ENCODE data around the gene CUX1. TPM values are rescaled to one million over a fixed set of nuclear protein-coding genes. Genes with fewer than 3 reads are reported as not detected.

CUX1 gene
- total and polyA plus RNA-seq, 10 of the 15 experiments (the other 5 are each of a cell fraction or from before 2014, with no cell fraction given) = 6.1 to 48.6 (median 25.9) TPM

DNA sequence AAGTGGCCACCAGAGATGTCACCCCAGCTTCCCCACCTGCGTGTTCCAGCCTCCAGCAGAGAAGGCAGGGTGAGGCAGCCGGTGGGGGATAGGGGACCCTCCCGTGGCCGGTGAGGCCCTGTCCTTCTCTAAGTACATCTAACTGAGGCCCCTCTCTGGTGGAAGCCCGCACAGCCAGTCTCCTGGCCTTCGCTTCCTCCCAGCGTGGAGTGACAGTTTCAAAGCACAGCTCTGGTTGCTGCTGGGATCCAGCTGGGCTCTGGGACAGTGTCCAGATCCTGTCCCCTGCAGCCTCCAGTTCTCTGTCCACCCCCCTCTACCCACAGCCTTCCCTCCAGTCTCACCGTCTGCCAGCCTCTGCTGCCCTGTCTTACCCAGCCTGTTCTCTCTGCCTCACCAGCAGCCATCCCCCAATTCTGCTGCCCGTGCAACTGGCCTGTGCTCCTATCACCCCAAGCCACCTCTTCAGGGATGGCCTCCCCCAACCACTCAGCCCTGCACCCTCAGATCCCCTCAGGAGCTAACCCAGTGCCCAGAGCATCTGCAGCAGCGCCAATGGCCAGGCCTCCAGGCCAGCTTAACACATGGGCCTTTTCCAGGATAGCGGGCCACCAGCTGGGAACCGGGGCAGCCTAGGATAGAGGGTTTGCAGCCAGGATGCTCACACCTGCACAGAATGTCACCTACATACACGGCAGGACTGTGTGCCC, 452.9 kb downstream of the CUX1 start:
- in situ Hi-C loops (cut with MboI) (loop anchor here (5.0 to 25.0 kb wide), 3 partner anchors 668 to 908 kb away; partner anchors contain the start of gene COL26A1), intact Hi-C loops (cut with micrococcal nuclease; ENCODE audit: unreplicated experiment) (no loop called here)
- no peaks in the 10 kb centered on the region; a peak in 1 of 4 replicates for H3K36me3 ChIP-seq (ENCODE audit: control insufficient read depth in 2 of 2, insufficient read depth in 2 of 2, low read length in 1 of 2)
- no peak overlapping the region for H3K27ac ChIP-seq (ENCODE audit: control insufficient read depth, insufficient read depth)
- BruUV-seq (replicated peaks) = no TSS peak
- ATAC-seq (no peak), DNase-seq (ENCODE audit: low read depth, low spot score) (no peak), FAIRE-seq (no peak)
- TF ChIP-seq IRF3 (IDR thresholded peaks at IDR 0.05) (no peak), HSF1 (IDR thresholded peaks at IDR 0.05; ENCODE audit: low read depth, low read length) (no peak), NBN (IDR thresholded peaks at IDR 0.05) (no peak), BCLAF1 (IDR thresholded peaks at IDR 0.05) (no peak), SMAD5 (IDR thresholded peaks at IDR 0.05; ENCODE audit: low read depth) (no peak), CBX3 (IDR thresholded peaks at IDR 0.05; ENCODE audit: borderline replicate concordance, low read depth) (no peak), BMI1 (IDR thresholded peaks at IDR 0.05; ENCODE audit: borderline replicate concordance) (no peak), MXI1 (IDR thresholded peaks at IDR 0.05; ENCODE audit: low read depth, low read length) (no peak), NFXL1 (IDR thresholded peaks at IDR 0.05; ENCODE audit: borderline replicate concordance) (no peak), EZH2 (IDR thresholded peaks at IDR 0.05; ENCODE audit: borderline replicate concordance, control insufficient read depth, low read depth, low read length) (no peak), RAD21 (IDR thresholded peaks at IDR 0.05; ENCODE audit: insufficient read depth, low read depth, low read length) (no peak), BHLHE40 (IDR thresholded peaks at IDR 0.05; ENCODE audit: borderline replicate concordance in 1 of 2, low read depth in 2 of 2, low read length in 1 of 2) (no peak), WRNIP1 (IDR thresholded peaks at IDR 0.05; ENCODE audit: borderline replicate concordance, low read depth, low read length) (no peak), ZNF384 (IDR thresholded peaks at IDR 0.05; ENCODE audit: borderline replicate concordance, low read depth, low read length) (no peak)
- TF ChIP-seq, protein P1, sequence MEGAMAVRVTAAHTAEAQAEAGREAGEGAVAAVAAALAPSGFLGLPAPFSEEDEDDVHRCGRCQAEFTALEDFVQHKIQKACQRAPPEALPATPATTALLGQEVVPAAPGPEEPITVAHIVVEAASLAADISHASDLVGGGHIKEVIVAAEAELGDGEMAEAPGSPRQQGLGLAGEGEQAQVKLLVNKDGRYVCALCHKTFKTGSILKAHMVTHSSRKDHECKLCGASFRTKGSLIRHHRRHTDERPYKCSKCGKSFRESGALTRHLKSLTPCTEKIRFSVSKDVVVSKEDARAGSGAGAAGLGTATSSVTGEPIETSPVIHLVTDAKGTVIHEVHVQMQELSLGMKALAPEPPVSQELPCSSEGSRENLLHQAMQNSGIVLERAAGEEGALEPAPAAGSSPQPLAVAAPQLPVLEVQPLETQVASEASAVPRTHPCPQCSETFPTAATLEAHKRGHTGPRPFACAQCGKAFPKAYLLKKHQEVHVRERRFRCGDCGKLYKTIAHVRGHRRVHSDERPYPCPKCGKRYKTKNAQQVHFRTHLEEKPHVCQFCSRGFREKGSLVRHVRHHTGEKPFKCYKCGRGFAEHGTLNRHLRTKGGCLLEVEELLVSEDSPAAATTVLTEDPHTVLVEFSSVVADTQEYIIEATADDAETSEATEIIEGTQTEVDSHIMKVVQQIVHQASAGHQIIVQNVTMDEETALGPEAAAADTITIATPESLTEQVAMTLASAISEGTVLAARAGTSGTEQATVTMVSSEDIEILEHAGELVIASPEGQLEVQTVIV (IDR thresholded peaks at IDR 0.05; ENCODE audit: borderline replicate concordance, partially characterized antibody) = no peak
- no peak overlapping the region for H3K4me2 ChIP-seq (ENCODE audit: control insufficient read depth, insufficient read depth)
- POLR2A ChIA-PET = no interaction called here
- no peak overlapping the region for H2AFZ ChIP-seq (ENCODE audit: control insufficient read depth, low read depth, low read length)
- no peaks in the 10 kb centered on the region for H4K20me1 ChIP-seq (ENCODE audit: control insufficient read depth, insufficient read depth)
- RAD21 ChIA-PET (ENCODE audit: unreplicated experiment) = interaction anchor here (0.6 to 3.6 kb wide), 3 partner anchors 156 to 727 kb away, joined by 3 to 17 read pairs (median 3); no protein-coding TSS in a partner anchor
- no peaks in the 10 kb centered on the region for H3K9me3 ChIP-seq (replicated peaks; ENCODE audit: control insufficient read depth, insufficient read depth, low read length)
- SMC1A ChIA-PET (ENCODE audit: uncharacterized antibody, unreplicated experiment) = interaction anchor here (1.1 to 2.4 kb wide), 3 partner anchors 17 to 727 kb away, joined by 3 to 11 read pairs (median 4); no protein-coding TSS in a partner anchor
- no peaks in the 10 kb centered on the region for H3K4me1 ChIP-seq (ENCODE audit: control insufficient read depth, insufficient read depth, low read length)
- H3K79me2 ChIP-seq (ENCODE audit: control insufficient read depth, insufficient read depth, low read length) = no peaks in the 10 kb centered on the region
- no peak overlapping the region for H3K4me3 ChIP-seq
- CTCF ChIA-PET = interaction anchor here (0.8 to 5.6 kb wide), 5 partner anchors 115 to 727 kb away, joined by 3 to 39 read pairs (median 3); no protein-coding TSS in a partner anchor
- H3K9ac ChIP-seq (ENCODE audit: control insufficient read depth, insufficient read depth, low read length) = no peak overlapping the region
- 44% methylated on average over 13 of the region's 13 CpGs for WGBS (ENCODE audit: insufficient coverage, insufficient replicate concordance, low lambda C conversion rate, missing lambda C conversion rate)
- no peaks in the 10 kb centered on the region; a peak in 1 of 4 replicates for H3K27me3 ChIP-seq (replicated peaks in 1 of 2; ENCODE audit: control insufficient read depth in 2 of 2, insufficient read depth in 2 of 2, low read length in 1 of 2)
